Left ventricle myocardium inferior (tissue), 1 donor: ENCODE results near the gene MAPK8IP3. TPM values are rescaled to one million over a fixed set of nuclear protein-coding genes. Genes with fewer than 3 reads are reported as not detected.

Source experiments
- DNase-seq: peaks from one replicate; pipeline ENCODE4 v3.0.0-alpha.2; 2020
- H3K27ac ChIP-seq: fragments of 200-600 bp; replicated peaks from 2 replicates; pipeline ENCODE4 v1.8.0; 2021
- H3K27me3 ChIP-seq: fragments of 200-600 bp; 2 replicates; pipeline ENCODE4 v1.8.0; 2021; ENCODE audit warnings: low read depth
- H3K36me3 ChIP-seq: fragments of 200-600 bp; 2 replicates; pipeline ENCODE4 v1.8.0; 2021
- H3K4me1 ChIP-seq: fragments of 200-600 bp; 2 replicates; pipeline ENCODE4 v1.8.0; 2021
- H3K4me3 ChIP-seq: fragments of 200-600 bp; 2 replicates; pipeline ENCODE4 v1.8.0; 2021; ENCODE audit warnings: mild to moderate bottlenecking, moderate library complexity
- H3K9me3 ChIP-seq: fragments of 200-600 bp; replicated peaks from 2 replicates; pipeline ENCODE4 v1.8.0; 2021
- intact Hi-C: fragments of 100-400 bp; cut with micrococcal nuclease; formaldehyde crosslinking; loops from one replicate; pipeline ENCODE4 v1.11.0; 2022
- total RNA-seq: library from RNA; stranded (reverse); fragmentation: NEBNext Ultra II Directional; extraction: Animal tissue kit (Norgen Biotek cat#: 25700); gene quantifications from one replicate; pipeline ENCODE4 v1.2.1, GENCODE V29; 2021
- TF ChIP-seq, protein P1 (sequence below): fragments of 200-600 bp; IDR thresholded peaks from 2 replicates; pipeline ENCODE4 v1.8.0; 2021; ENCODE audit warnings: antibody characterized with exemption, mild to moderate bottlenecking, borderline replicate concordance
- donor health status: DM: no; HTN: yes; CAD: no; lungs with severe emphysema.

MAPK8IP3 gene
- total RNA-seq, 1 donor from 2014 or later: 56.0 TPM

- Histone ChIP-seq H3K36me3 (peaks cover 66% of the 10 kb centered on the region), H3K4me1 (no peaks in the 10 kb centered on the region), H3K9me3 (no peaks in the 10 kb centered on the region), H3K27me3 (no peaks in the 10 kb centered on the region), H3K4me3 (no peak overlapping the region), H3K27ac (no peak overlapping the region)
- TF ChIP-seq, protein P1, sequence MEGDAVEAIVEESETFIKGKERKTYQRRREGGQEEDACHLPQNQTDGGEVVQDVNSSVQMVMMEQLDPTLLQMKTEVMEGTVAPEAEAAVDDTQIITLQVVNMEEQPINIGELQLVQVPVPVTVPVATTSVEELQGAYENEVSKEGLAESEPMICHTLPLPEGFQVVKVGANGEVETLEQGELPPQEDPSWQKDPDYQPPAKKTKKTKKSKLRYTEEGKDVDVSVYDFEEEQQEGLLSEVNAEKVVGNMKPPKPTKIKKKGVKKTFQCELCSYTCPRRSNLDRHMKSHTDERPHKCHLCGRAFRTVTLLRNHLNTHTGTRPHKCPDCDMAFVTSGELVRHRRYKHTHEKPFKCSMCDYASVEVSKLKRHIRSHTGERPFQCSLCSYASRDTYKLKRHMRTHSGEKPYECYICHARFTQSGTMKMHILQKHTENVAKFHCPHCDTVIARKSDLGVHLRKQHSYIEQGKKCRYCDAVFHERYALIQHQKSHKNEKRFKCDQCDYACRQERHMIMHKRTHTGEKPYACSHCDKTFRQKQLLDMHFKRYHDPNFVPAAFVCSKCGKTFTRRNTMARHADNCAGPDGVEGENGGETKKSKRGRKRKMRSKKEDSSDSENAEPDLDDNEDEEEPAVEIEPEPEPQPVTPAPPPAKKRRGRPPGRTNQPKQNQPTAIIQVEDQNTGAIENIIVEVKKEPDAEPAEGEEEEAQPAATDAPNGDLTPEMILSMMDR: no peak
- intact Hi-C loops: no loop called here
- no peak for DNase-seq
Measured at GRCh38 chr16:1744338-1744840, 38.4 kb downstream of the MAPK8IP3 start.

- no peak for DNase-seq
- Histone ChIP-seq H3K27ac (no peak overlapping the region), H3K36me3 (peaks cover 76% of the 10 kb centered on the region), H3K4me3 (no peak overlapping the region), H3K27me3 (no peaks in the 10 kb centered on the region), H3K4me1 (no peaks in the 10 kb centered on the region), H3K9me3 (no peaks in the 10 kb centered on the region)
- TF ChIP-seq, protein P1: no peak
- intact Hi-C loops: no loop called here
Measured at GRCh38 chr16:1745181-1745899, 39.3 kb downstream of the MAPK8IP3 start.

DNA sequence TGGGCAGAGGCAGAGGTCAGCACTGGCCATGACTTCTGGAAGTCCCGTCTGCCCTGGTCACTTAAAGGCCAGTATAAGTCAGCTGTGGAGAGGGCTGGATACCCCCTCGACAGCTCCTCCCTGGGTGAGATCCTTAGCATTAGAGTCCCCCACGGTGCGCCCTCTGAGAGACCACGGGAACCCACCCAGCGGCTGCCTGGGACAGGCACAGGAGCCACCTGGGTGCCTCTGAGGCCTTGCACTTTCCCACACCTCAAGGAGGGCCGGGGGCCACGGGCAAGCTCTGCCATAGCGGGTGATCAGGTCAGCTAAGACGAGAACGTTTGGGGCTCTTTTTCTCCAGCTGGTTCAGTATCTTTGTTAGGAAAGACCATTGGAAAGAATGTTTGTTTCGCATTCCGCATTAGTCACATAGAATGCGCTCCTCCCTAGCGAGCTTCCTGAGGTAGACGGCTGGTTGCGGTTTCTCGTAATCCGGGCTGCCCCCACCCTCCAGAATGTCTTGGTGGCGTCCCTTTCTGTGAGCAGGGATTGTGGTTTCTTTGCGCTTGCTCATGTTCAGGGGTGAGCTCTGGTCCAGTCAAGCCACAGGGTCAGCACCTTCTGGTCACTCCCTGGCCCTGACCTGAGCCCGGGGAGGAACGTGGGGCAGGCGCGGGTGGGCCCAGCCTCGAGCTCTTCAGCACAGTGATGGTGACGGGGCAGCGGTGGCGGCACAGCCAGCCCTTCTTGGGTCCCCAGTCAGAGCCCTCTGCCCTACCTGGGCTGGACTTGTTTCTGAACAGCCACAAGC is 40.1 kb downstream of the MAPK8IP3 start:
- H3K4me3 ChIP-seq: no peak overlapping the region
- no peaks in the 10 kb centered on the region for H3K9me3 ChIP-seq
- H3K27ac ChIP-seq: no peak overlapping the region
- H3K4me1 ChIP-seq: no peaks in the 10 kb centered on the region
- no peak for DNase-seq
- intact Hi-C loops: no loop called here
- H3K27me3 ChIP-seq: no peaks in the 10 kb centered on the region
- TF ChIP-seq, protein P1: no peak
- peaks cover 80% of the 10 kb centered on the region for H3K36me3 ChIP-seq

- DNase-seq: no peak
- intact Hi-C loops: no loop called here
- no peaks in the 10 kb centered on the region for H3K4me1 ChIP-seq
- no peak overlapping the region for H3K27ac ChIP-seq
- H3K9me3 ChIP-seq: no peaks in the 10 kb centered on the region
- peaks cover 83% of the 10 kb centered on the region for H3K36me3 ChIP-seq
- H3K27me3 ChIP-seq: no peaks in the 10 kb centered on the region
- TF ChIP-seq, protein P1: no peak
- H3K4me3 ChIP-seq: no peak overlapping the region
Measured at GRCh38 chr16:1746693-1747195, 40.7 kb downstream of the MAPK8IP3 start.

DNA sequence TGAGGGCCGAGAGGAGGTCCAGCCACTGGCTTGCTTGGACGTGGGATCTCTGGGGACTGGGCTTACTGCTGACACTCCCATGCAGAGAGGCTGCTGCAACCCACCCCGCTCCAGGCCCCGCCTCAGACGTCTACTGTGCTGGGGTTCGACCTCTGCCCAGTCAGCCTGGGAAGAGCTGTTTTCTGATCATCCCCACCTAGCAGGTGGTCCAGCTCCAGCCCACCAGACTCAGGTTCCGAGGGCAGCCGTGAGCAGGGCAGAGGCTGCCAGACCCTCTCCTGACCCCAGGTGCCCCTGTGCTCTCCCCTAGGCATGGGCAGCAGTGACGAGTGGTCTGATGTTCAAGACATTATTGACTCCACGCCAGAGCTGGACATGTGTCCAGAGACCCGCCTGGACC is 41.9 kb downstream of the MAPK8IP3 start:
- no peak for DNase-seq
- TF ChIP-seq, protein P1: no peak
- Histone ChIP-seq H3K27me3 (no peaks in the 10 kb centered on the region), H3K4me3 (no peak overlapping the region), H3K4me1 (no peaks in the 10 kb centered on the region), H3K27ac (no peak overlapping the region), H3K36me3 (peaks cover 94% of the 10 kb centered on the region), H3K9me3 (no peaks in the 10 kb centered on the region)
- intact Hi-C loops: no loop called here
